Measurements from ENCODE around the gene ZMAT2.
A peak's percentile ranks its signal among the peaks of the same experiment; 100 is the strongest.

ZMAT2 gene

DNA sequence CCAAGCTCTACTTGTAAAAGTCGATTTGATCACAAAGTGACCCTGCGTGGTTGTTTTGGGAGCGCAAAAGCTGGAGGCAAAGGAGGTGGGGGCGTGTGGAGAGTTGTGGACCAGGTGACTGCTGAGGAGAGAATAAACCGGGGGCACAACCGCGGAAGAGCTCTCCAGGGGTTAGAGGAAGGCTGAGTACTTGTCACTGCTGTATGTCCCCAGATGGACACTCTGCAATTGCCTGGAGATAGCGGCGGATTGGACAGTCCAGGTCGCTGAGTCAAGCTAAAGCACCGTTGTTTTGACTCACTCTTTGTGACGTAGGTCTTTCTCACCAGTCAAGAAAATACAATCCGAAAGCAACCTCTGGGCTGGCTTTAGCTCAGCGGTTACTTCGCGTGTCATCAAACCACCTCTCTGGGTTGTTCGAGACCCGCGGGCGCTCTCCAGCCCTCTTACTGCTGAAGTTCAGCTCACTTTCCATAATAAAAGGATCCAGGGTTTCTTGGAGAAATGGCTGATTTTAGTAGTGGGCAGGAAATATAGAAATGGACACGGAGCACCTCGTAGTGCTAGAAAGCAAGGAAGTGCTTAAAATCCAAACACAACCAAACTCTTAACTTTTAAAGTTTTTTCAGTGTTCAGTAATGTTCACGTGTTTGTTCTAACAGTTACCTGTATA lies 25.7 kb downstream of the ZMAT2 start:
- peak; percentile 97 for FAIRE-seq
- TF ChIP-seq POLR2A (IDR thresholded peaks at IDR 0.05; ENCODE audit: low read depth, low read length): no peak
- DNase-seq (ENCODE audit: insufficient read length, low spot score): peak; percentile 35

DNA sequence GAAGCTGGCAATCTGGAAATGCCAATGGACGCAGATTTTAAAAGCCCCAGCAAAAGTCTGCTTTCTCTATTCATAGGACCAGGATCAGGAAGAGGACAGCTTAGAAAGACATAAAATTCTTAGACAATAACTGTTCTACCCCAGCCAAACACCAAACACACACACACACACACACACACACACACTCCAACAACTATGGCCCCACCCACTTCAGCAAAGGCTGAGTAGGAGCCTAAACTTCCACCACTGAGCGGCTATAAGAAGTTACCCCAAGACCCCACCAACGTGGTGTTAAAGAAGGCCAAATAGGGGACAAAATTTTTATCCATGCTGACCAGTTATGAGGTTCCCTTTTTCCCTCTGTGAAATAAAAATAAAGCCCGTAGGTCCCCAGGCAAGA lies 32.9 kb downstream of the ZMAT2 start:
- no peak for DNase-seq (ENCODE audit: insufficient read length, low spot score)
- no peak for FAIRE-seq
- no peak for TF ChIP-seq POLR2A (IDR thresholded peaks at IDR 0.05; ENCODE audit: low read depth, low read length)

DNA sequence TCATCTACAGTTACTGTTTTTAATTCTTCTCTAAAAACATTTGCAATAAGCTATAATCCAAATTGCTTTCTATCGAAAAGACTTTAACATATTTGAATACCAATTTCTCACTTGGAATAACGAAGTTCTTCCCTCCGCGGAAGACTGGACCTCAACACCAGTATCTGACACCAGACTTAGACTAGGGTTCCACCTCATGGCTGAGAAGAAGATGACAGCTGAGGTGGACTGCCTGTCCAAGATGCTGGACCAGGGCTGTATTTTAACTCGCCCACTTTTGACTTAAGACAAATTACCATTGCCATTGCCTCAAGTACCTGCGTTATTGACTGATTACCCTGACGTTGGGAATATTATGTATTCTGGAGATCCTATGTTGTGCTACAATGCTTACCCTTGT lies 34.1 kb downstream of the ZMAT2 start:
- peak; percentile 6 for FAIRE-seq

DNA sequence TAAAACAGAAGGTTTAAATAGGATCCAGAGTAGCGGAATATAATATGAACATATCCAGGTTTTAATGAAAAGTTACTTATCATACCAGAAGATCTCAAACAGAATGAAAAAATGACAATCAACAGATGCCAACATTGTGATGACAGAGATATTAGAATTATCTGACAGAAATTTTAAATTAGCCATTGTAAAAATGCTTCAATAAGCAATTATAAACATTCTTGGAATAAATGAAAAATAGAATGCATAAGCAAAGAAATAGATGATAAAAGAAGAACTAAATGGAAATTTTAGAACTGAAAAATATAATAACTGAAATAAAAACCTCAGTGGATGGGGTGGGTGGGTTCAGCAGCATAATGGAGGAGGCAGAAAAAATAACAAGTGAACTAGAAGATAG lies 37.2 kb downstream of the ZMAT2 start:
- TF ChIP-seq POLR2A (IDR thresholded peaks at IDR 0.05; ENCODE audit: low read depth, low read length): no peak
- DNase-seq (ENCODE audit: insufficient read length, low spot score): no peak
- no peak for FAIRE-seq

More for the DNA sequence above, 34.1 kb downstream of the ZMAT2 start:
- TF ChIP-seq POLR2A (IDR thresholded peaks at IDR 0.05; ENCODE audit: low read depth, low read length): no peak
- DNase-seq (ENCODE audit: insufficient read length, low spot score): no peak

DNA sequence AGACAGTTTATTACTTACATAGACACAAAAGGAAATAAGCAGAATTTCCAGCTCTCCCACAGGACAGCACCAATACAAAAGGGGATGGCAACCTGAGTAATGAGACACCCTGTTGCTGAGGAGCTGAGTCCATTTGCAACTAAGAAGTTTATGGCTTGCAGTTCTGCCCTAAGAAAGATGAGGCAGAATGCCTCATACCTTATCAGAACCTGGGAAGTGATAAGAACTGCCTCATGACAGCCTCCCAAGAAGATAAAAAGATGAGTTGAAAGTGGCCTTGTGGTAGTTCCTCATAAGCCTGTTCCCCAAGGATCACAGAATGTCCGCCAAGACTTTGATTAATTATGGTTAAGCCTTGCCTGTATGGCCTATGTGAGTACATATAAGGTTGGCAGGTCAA lies 41.7 kb downstream of the ZMAT2 start:
- TF ChIP-seq POLR2A (IDR thresholded peaks at IDR 0.05; ENCODE audit: low read depth, low read length): no peak
- DNase-seq (ENCODE audit: insufficient read length, low spot score) (no peak), FAIRE-seq (no peak)

DNA sequence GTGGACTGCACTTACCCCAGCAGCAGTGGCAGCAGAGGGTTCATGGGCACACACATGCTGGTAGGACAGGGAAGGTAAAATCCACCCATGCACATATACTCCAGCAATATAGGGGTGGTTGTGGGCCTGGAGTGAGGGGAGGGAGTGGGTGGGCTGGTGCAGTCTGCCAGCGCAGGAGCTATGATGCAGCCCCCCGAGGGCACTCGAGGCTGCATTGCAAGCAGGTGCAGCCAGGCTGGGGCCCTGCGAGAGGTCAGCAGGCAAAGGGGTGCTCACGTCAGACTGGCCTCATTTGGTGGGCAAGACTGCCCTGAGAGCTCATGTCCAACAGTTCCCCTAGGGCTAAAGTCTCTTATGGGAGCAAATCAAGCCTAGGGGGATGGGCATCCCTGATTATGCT lies 53.3 kb downstream of the ZMAT2 start:
- TF ChIP-seq POLR2A (IDR thresholded peaks at IDR 0.05; ENCODE audit: low read depth, low read length): no peak
- FAIRE-seq: no peak
- DNase-seq (ENCODE audit: insufficient read length, low spot score): no peak
